ENCODE results near the gene CLSTN2.

DNA sequence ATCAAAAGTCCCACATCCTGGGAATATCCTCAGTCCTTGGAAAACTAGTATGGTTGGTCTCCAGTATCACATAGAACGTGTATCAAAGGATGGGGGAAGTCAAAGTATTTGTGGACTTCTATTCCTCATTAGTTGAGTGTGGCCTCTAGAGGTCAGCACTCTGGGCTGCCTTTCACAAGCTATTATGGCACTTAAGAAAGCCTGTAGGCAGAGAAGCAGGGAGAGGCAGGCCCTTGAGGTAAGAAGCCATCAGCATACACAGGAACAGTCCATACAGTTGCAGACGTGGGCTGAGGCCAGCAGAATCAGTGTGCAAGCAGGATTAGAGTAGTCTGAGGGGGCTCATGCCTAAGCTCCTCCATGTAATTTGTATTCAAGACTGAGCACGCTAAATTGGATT is 341.7 kb downstream of the CLSTN2 start:
- no peak for TF ChIP-seq POLR2A (IDR thresholded peaks at IDR 0.05)
- TF ChIP-seq, protein P1, sequence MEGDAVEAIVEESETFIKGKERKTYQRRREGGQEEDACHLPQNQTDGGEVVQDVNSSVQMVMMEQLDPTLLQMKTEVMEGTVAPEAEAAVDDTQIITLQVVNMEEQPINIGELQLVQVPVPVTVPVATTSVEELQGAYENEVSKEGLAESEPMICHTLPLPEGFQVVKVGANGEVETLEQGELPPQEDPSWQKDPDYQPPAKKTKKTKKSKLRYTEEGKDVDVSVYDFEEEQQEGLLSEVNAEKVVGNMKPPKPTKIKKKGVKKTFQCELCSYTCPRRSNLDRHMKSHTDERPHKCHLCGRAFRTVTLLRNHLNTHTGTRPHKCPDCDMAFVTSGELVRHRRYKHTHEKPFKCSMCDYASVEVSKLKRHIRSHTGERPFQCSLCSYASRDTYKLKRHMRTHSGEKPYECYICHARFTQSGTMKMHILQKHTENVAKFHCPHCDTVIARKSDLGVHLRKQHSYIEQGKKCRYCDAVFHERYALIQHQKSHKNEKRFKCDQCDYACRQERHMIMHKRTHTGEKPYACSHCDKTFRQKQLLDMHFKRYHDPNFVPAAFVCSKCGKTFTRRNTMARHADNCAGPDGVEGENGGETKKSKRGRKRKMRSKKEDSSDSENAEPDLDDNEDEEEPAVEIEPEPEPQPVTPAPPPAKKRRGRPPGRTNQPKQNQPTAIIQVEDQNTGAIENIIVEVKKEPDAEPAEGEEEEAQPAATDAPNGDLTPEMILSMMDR (IDR thresholded peaks at IDR 0.05): no peak
